ENCODE results near the gene BEST1.
"Not testable (repeated sequence)": the region's sequence is repeated elsewhere in the genome, so short reads cannot be mapped to it uniquely, and the experiment has no call there.

Gene BEST1

DNA sequence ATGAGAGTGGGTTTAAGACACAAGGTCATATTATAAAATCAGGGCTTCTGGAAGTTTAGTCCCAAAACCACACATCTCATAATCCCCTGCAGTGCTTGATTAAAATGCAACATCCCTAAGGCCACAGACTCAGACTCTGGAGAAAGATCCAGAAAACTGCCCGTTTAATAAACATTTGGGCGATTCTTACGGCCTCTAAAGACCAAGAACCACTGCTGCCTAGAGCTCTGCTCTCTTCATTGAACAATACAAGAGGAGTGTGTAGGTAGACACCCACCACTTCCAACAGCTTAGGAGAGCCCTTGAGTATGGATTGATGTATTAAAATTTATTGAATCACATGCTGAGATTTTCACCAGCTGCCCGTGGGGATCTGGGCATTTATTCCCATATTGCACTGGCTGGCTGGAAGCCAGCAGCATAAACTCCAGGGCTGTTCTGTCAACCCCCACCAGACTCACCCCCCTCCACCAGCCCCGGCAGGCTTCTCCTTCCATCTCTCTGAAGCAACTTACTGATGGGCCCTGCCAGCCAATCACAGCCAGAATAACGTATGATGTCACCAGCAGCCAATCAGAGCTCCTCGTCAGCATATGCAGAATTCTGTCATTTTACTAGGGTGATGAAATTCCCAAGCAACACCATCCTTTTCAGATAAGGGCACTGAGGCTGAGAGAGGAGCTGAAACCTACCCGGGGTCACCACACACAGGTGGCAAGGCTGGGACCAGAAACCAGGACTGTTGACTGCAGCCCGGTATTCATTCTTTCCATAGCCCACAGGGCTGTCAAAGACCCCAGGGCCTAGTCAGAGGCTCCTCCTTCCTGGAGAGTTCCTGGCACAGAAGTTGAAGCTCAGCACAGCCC is 749 bp upstream of the BEST1 start:
- DNase-seq = peak in 1 of 2 donors; percentile 63

DNA sequence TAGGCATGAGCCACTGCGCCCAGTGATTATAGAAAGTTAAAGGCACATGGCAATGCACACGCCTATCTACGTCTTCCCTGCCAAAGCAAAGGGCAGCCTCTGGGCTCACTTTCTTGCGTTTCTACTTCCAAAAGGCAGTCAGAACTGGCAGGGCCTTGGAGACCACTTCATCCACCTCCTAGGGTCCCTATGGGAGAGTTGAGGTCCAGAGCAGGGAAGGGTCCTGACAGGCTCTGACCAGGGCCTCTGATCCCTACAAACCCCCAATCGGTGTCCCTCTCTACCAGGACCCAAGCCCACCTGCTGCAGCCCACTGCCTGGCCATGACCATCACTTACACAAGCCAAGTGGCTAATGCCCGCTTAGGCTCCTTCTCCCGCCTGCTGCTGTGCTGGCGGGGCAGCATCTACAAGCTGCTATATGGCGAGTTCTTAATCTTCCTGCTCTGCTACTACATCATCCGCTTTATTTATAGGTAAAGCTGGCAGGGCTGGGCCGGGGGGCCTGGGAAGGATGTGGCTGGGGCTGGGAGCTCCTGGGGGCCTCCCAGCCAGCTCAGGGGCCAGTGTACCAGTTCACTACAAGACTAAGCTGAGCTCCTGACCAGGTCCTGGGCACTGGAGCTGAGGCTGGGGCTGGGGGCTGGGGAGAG is 1.5 kb downstream of the BEST1 start:
- no peak for DNase-seq

DNA sequence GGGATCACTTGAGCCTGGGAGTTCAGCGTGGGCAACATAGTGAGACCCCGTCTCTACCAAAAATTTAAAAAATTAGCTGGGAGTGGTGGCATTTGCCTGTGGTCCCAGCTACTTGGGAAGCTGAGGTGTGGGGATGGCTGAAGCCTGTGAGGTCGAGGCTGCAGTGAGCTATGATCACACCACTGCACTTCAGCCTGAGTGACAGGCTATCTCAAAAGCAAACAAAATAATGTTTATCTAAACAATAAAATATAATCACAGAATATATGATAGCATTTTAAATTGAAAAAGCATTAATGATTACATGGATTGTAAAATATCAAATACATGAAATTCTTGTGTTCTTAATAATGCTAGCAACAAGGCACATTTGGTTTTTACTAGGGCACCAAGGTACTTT is 2.7 kb downstream of the BEST1 start:
- DNase-seq = no peak

DNA sequence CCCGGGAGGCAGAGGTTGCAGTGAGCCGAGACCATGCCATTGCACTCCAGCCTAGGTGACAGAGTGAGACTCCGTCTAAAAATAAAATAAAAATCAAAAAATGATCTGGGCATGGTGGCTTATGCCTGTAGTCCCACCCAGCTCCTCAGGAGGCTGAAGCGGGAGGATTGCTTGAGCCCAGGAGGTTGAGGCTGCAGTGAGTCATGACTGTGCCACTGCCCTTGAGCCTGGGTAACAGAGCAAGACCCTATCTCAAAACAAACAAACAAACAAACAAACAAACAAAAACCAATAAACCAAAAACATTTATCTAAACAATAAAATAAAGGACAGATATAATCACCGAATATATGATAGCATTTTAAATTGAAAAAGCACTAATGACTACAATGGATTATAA is 3.5 kb downstream of the BEST1 start:
- DNase-seq = not testable (repeated sequence)

DNA sequence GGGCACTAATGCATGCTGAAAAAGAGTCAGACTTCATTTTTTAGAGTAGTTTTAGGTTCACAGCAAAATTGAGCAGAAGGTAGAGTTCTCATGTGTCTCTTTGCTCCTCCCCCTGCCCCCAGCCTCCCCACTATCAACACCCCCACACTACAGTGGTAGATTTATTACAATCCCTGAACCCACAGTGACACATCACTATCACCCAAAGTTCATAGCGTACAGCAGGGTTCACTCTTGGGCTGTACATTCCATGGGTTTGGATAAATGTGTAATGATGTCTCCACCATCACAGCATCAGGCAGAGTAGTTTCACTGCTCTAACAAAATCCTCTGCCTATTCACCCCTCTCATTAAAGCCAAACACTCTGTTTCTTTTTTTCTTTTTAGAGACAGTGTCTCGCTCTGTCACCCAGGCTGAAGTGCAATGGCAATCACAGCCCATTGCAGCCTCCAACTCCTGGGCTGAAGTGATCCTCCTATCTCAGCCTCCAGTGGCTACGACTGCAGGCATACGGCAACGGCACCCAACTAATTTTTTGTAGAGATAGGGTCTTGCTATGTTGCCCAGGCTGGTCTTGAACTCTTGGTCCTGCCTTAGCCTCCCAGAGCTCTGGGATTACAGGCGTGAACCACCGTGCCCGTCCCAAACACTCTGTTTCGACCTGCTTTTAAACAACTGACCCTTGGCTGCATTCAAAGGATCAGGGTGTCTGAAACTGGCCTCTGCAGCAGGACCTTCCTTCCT is 4.1 kb downstream of the BEST1 start:
- DNase-seq = no peak

DNA sequence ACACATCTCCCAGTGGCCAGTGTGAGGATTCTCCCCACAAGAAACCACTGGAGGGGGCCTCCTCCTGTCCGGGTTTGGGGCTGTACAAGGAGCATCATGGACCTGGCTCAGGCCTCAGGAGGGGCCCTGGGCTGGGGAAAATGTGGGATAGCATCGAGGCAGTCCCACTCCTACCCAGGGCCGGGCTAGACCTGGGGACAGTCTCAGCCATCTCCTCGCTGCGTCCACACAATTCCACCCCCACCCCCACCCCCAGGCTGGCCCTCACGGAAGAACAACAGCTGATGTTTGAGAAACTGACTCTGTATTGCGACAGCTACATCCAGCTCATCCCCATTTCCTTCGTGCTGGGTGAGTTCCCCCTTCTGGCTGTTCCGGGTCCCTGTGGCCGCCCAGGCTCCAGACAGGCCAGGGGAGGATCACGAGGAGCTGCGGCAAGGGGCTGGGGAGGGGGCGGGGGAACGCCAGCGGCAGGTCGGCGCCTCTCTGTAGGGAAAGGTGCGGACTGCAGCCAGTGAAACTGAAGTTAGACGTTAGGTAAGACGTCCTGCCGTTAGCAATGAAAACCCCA is 4.8 kb downstream of the BEST1 start:
- DNase-seq = peak in 1 of 2 donors; percentile 72

DNA sequence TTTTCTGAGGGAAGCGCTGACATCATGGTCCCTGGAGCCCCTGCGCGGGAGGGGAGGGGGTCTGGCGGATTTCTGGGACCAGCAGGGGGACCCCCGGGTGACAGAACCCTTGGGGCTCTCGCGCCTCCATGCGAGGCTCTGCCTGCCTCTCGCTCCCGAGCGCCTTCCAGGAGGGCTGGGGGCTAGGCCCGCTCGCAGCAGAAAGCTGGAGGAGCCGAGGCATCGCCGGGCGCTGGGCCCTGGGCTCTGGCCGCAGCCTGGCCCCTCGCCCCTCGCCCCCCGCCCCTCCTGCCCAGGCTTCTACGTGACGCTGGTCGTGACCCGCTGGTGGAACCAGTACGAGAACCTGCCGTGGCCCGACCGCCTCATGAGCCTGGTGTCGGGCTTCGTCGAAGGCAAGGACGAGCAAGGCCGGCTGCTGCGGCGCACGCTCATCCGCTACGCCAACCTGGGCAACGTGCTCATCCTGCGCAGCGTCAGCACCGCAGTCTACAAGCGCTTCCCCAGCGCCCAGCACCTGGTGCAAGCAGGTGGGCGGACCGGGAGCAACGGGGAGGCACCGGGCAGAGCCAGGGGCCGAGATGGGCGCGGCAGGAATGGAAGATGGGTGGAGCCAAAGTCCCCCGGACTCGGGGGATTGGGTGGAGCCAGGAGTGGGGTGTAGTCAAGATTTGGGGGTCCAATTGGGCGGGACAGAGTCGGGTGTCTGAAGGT is 5.4 kb downstream of the BEST1 start:
- peak; percentile 28 to 43 for DNase-seq

DNA sequence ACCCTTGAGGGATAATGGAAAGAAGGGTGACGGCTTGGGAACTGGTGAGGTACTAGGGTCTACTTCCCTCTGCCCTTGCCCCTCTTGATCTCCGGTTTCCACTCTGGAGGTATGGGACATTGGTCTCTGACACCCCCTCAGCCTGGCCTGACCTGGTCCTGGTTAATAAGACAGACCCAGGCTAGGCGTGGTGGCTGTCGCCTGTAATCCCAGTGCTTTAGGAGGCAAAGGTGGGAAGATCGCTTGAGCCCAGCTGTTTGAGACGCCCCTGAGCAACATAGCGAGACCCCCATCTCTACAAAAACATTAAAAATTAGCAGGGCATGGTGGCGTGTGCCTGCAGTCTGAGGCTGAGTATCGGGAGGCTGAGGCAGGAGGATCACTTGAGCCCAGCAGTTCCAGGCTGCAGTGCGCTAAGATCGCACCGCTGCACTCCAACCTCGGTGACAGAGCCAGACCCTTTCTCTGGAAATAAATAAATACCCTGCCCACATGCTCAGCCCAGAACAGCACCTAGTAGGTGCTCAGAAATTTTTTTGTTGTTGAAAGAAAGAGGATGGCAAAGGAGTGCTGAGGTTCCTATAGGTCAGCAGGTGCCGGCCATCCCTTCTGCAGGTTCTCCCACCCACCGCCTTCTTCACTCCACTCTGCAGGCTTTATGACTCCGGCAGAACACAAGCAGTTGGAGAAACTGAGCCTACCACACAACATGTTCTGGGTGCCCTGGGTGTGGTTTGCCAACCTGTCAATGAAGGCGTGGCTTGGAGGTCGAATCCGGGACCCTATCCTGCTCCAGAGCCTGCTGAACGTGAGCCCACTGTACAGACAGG is 6.3 kb downstream of the BEST1 start:
- no peak for DNase-seq

DNA sequence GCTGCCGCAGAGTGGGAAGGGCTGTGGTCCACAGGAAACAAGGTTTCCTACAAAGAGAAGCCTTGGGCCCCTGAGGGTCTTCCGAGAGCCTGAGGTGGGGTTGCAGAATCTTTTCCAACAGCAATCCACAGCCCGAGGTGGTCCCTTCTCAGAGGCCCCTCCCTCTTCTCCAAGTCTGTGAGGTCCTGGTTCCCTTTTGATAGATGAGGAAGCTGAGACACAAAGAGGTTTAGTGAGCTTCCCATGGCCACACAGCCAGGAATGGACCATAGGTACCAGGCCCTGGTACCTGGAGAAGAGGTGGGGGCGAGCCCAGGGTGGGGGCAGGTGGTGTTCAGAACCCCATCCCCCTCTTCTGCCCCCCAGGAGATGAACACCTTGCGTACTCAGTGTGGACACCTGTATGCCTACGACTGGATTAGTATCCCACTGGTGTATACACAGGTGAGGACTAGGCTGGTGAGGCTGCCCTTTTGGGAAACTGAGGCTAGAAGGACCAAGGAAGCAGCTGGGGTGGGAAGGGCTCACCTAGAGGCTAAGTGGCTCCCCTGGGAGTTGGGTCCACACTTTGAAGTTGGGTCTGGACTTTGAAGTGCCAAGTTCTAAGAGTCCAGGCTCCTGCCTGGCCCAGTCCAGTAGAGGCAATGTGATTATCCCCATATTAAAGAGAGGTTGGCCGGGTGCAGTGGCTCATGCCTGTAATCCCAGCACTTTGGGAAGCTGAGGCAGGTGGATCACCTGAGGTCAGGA is 7.0 kb downstream of the BEST1 start:
- no peak for DNase-seq

DNA sequence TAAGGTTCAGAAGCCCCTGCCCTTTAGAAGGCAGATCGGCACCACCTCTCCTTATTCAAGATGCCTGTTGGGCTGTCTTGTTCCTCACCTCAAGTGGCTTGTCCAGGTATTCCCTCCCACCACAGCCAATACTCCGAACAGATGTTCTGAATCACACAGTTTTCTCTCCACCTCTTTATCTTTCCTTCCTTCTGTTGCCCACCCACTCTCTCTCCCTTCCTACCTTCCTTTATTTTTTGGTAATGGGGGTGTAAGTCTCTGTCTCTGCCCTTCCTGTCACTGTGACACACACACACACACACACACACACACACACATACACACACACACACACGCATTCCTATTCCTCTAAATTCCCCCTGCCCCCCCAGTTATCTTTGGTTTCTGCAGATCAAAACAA is 8.4 kb downstream of the BEST1 start:
- DNase-seq = no peak

DNA sequence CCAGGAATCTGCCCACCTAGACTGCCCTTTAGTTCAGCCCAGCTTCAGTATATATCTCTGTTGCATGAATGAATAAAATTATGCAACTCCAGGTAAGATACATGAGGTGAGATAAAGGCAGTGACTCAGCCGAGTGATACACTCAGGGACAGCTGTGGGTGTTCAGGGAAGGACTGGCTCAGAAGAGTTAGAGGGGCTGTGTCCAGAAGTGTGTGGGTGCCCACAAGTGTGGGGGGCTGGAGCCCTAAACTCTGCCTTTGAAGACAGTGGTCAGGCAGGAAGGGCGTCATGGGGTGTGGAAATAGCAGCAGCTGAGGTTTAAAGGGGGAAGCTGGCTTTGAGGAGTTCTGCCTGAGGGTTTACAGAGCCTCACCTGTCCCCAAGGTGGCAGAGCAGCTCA is 9.0 kb downstream of the BEST1 start:
- no peak for DNase-seq

DNA sequence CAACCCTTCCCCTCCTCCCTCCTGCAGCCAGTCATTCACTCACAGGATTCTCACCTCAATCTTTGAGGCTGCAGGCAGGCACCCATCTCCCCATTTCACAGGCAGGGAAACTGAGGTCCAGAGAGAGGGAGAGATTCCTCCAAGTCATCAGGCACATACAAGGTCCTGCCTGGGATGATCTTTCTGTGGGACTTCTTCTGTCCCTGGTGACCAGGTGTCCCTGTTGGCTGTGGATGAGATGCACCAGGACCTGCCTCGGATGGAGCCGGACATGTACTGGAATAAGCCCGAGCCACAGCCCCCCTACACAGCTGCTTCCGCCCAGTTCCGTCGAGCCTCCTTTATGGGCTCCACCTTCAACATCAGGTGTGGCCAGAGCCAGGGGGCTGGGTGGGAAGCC is 9.5 kb downstream of the BEST1 start:
- no peak for DNase-seq

DNA sequence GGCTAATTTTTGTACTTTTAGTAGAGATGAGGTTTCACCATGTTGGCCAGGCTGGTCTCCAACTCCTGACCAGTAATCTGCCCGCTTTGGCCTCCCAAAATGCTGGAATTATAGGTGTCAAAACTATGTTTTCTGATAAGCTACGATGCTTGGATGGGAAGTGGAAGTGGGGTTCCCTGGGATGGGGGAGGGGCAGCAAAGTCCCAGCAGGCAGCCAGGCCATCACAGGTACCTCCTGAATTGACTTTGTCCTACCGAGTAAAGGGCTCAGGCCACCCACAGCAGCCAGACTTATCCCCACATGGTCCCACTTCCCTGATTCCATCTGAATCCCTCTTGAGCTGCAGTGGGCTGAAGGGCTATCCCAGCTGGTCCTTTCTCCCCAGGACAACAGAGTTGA is 10.4 kb downstream of the BEST1 start:
- no peak for DNase-seq

DNA sequence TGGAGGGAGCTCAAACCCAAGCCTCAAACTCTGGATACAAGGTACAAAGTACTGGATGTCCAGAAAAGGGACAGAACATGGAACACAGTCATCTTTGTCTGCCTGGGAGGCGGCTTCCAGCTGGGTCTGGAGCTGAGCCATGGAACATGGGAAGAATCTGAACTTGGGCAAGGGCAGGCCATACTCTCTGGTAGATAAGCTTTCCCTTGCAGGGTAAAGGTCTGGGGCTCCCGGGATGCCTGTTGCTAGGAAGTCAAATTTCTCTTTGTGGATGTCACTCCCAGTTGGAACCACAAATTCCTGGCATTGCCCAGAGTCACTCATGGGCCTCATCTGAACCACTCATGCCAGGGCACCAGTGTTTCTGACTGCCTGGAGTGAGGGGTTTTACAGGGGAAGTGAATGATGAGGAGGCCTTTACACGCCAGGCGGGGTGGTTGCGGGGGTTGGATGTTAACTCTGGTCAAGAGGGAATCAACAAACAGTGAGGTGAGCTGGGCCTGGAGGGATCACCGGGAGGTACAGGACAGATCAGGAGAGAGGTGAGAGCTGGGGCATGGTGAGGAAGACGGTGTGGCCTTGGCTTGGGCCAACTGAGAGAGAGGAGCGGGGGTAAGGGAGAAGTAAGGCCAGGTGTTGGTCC is 11.5 kb downstream of the BEST1 start:
- no peak for DNase-seq

DNA sequence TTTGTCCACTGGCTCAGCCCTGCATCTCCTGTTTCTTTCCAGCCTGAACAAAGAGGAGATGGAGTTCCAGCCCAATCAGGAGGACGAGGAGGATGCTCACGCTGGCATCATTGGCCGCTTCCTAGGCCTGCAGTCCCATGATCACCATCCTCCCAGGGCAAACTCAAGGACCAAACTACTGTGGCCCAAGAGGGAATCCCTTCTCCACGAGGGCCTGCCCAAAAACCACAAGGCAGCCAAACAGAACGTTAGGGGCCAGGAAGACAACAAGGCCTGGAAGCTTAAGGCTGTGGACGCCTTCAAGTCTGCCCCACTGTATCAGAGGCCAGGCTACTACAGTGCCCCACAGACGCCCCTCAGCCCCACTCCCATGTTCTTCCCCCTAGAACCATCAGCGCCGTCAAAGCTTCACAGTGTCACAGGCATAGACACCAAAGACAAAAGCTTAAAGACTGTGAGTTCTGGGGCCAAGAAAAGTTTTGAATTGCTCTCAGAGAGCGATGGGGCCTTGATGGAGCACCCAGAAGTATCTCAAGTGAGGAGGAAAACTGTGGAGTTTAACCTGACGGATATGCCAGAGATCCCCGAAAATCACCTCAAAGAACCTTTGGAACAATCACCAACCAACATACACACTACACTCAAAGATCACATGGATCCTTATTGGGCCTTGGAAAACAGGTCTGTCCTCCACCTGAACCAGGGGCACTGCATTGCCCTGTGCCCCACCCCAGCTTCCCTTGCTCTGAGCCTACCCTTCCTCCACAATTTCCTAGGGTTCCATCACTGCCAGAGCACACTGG is 12.3 kb downstream of the BEST1 start:
- DNase-seq = peak; percentile 21 to 56

DNA sequence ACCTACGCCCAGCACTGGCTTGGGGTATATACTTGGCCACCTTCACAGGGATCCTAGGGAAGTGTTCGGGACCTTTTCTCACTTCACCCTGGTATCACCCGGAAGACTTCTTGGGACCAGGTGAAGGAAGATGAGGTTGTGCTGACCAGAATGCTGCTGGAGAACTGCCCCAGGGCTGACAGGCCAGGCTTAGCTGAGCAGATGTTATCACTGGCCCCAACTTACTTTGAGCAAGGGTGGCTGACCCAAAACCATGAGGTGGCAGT is 12.8 kb downstream of the BEST1 start:
- no peak for DNase-seq

DNA sequence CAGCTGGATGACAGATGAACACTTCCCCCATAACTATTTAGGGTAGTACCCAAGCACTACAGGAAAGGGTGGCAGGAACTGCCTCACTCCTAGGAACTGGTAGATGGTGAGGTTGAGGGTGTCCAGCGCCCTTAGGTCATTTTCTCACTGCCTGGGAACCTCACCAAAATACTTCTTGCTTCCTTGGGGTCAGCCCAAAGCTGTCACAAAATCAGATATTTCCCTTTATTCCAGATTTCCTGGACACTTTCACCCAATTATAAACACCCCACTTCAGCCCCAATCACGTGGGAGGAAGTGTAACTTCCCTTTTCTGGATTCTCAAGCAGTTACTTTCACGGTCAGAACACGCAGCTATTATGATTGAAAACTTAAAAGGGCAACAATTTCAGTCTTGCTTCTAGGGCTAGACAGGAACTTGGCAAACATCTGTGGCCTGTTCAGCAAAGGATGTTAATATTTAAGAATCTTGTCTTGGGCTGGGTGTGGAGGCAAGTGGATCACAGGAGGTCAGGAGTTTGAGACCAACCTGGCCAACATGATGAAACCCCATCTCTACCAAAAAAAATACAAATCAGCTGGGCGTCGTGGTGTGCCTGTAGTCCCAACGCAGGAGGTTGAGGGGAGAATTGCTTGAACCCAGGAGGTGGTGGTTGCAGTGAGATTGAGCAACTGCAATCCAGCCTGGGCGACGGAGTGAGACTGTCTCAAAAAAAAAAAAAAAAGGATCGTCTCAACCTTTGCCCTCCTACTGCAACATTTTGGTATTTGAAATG is 13.3 kb downstream of the BEST1 start:
- DNase-seq = peak; percentile 55 to 79

DNA sequence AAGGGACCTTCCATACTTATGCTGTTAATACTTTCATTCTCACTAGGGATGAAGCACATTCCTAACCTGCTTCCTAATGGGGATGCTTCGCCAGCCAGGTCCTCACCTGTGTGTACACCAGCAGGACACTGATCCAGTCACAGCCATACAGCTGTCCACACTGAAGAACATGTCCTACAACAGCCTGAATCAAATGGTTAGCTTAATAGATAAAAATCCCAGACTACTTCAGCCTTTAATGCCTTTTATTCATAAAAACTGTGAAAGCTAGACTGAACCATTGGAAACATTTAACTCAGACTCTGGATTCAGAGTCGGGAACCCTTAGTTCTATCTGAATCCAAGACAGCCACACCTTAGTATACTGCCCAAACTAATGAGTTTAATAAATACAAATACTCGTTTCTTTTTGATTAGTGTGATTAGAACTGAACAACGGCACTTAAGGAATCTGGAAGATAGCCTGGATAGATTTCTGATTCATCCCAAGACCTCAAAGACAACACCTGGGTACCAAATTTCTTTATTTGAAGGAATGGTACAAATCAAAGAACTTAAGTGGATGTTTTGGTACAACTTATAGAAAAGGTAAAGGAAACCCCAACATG is 14.0 kb downstream of the BEST1 start:
- peak; percentile 36 to 71 for DNase-seq

All from CD4-positive, alpha-beta T cell treated with Interleukin-1 beta for 1 hour (primary cell).